DOHH2 (cell line): ENCODE results near the gene CACNA1I.

ENCODE experiments used
- H3F3A ChIP-seq: fragments of 200-600 bp; sonication (generic), shearing (Covaris generic); 2 replicates; pipeline ENCODE4 v1.6.0; 2016; ENCODE audit warnings: antibody characterized with exemption, mild to moderate bottlenecking; ENCODE audit not compliant: control insufficient read depth, insufficient read depth
- H3K27ac ChIP-seq: fragments of 200-600 bp; sonication (generic); 2 replicates; pipeline ENCODE4 v1.5.1; 2014; ENCODE audit warnings: low read depth, mild to moderate bottlenecking, low read length, moderate library complexity
- H3K27me3 ChIP-seq: fragments of 200-600 bp; sonication (generic); 2 replicates; pipeline ENCODE4 v1.6.1; 2014; ENCODE audit warnings: mild to moderate bottlenecking, low read length, mixed read lengths; ENCODE audit not compliant: control insufficient read depth
- H3K36me3 ChIP-seq: fragments of 200-600 bp; sonication (generic); 2 replicates; pipeline ENCODE4 v1.6.1; 2014; ENCODE audit warnings: mild to moderate bottlenecking, low read length, moderate library complexity, mixed read lengths; ENCODE audit not compliant: control insufficient read depth
- H3K4me1 ChIP-seq: fragments of 200-600 bp; sonication (generic); 2 replicates; pipeline ENCODE4 v1.6.1; 2014; ENCODE audit warnings: mild to moderate bottlenecking, low read length, mixed read lengths; ENCODE audit not compliant: control insufficient read depth
- H3K4me2 ChIP-seq: fragments of 200-600 bp; sonication (generic); 2 replicates; pipeline ENCODE4 v1.6.0; 2014; ENCODE audit warnings: mild to moderate bottlenecking, low read length, moderate library complexity
- H3K4me3 ChIP-seq: fragments of 200-600 bp; sonication (generic); 2 replicates; pipeline ENCODE4 v1.5.1; 2014; ENCODE audit warnings: mild to moderate bottlenecking, low read length, mixed read lengths
- H3K79me2 ChIP-seq: fragments of 200-600 bp; sonication (generic); 2 replicates; pipeline ENCODE4 v1.6.1; 2014; ENCODE audit warnings: mild to moderate bottlenecking, low read length, mixed read lengths; ENCODE audit not compliant: control insufficient read depth
- H3K9me2 ChIP-seq: fragments of 200-600 bp; sonication (generic); replicated peaks from 2 replicates; pipeline ENCODE4 v1.6.1; 2014; ENCODE audit warnings: mild to moderate bottlenecking, low read length, mixed read lengths; ENCODE audit not compliant: control insufficient read depth
- H3K9me3 ChIP-seq: fragments of 200-600 bp; sonication (generic); 2 replicates; pipeline ENCODE4 v1.6.1; 2014; ENCODE audit warnings: antibody characterized with exemption, low read length, mixed read lengths; ENCODE audit not compliant: control insufficient read depth, insufficient read depth
- H4K20me1 ChIP-seq: fragments of 200-600 bp; sonication (generic); 2 replicates; pipeline ENCODE4 v1.6.0; 2014; ENCODE audit warnings: low read depth, mild to moderate bottlenecking, antibody characterized with exemption, low read length, moderate library complexity; ENCODE audit not compliant: control insufficient read depth, insufficient read depth
- CTCF ChIP-seq: fragments of 200-600 bp; sonication (generic); IDR thresholded peaks from one replicate; pipeline ENCODE4 v1.5.1; 2014; ENCODE audit warnings: antibody characterized with exemption, mild to moderate bottlenecking, low read depth, low read length; ENCODE audit not compliant: poor library complexity, severe bottlenecking
- EZH2phosphoT487 ChIP-seq: fragments of 200-600 bp; sonication (generic); IDR thresholded peaks from 2 replicates; pipeline ENCODE4 v1.6.1; 2017; ENCODE audit warnings: borderline replicate concordance, mild to moderate bottlenecking, antibody characterized with exemption, low read length, moderate library complexity, mixed read lengths

Gene CACNA1I

GRCh38 chr22:39577366-39577765 lies 6.8 kb downstream of the CACNA1I start:
- Histone ChIP-seq H3K4me2 (no peak overlapping the region), H3K36me3 (no peaks in the 10 kb centered on the region), H3K27me3 (peaks cover 24% of the 10 kb centered on the region), H3K9me3 (no peaks in the 10 kb centered on the region), H3F3A (no peaks in the 10 kb centered on the region), H3K4me3 (no peak overlapping the region), H4K20me1 (no peaks in the 10 kb centered on the region), H3K79me2 (no peaks in the 10 kb centered on the region), H3K9me2 (no peaks in the 10 kb centered on the region), H3K4me1 (peaks cover 7% of the 10 kb centered on the region), H3K27ac (no peak overlapping the region)
- TF ChIP-seq EZH2phosphoT487: no peak
- TF ChIP-seq CTCF: no peak

- no peak overlapping the region for H3K4me2 ChIP-seq
- no peak for TF ChIP-seq EZH2phosphoT487
- no peak for TF ChIP-seq CTCF
Measured at GRCh38 chr22:39577900-39578299, 7.3 kb downstream of the CACNA1I start.

GRCh38 chr22:39580006-39580441 lies 9.5 kb downstream of the CACNA1I start:
- no peaks in the 10 kb centered on the region for H3F3A ChIP-seq
- H3K9me3 ChIP-seq: no peaks in the 10 kb centered on the region
- H3K36me3 ChIP-seq: no peaks in the 10 kb centered on the region
- TF ChIP-seq EZH2phosphoT487 (no peak), CTCF (no peak)
- no peaks in the 10 kb centered on the region; the same call in 1 of the 2 replicates for H3K9me2 ChIP-seq
- H3K27ac ChIP-seq: no peak overlapping the region
- no peaks in the 10 kb centered on the region for H3K79me2 ChIP-seq
- H3K27me3 ChIP-seq: peaks cover 26% of the 10 kb centered on the region
- no peaks in the 10 kb centered on the region for H4K20me1 ChIP-seq
- no peak overlapping the region for H3K4me3 ChIP-seq
- H3K4me1 ChIP-seq: peaks cover 7% of the 10 kb centered on the region
- no peak overlapping the region for H3K4me2 ChIP-seq

More at GRCh38 chr22:39577900-39578299, 7.3 kb downstream of the CACNA1I start:
- H3K79me2 ChIP-seq: no peaks in the 10 kb centered on the region
- H3K4me1 ChIP-seq: peaks cover 7% of the 10 kb centered on the region
- no peaks in the 10 kb centered on the region for H4K20me1 ChIP-seq
- no peaks in the 10 kb centered on the region for H3K36me3 ChIP-seq
- no peak overlapping the region for H3K27ac ChIP-seq
- no peaks in the 10 kb centered on the region for H3F3A ChIP-seq
- H3K27me3 ChIP-seq: peaks cover 24% of the 10 kb centered on the region
- no peaks in the 10 kb centered on the region for H3K9me2 ChIP-seq
- no peaks in the 10 kb centered on the region for H3K9me3 ChIP-seq
- H3K4me3 ChIP-seq: no peak overlapping the region

- no peaks in the 10 kb centered on the region; the same call in 1 of the 2 replicates for H3K9me2 ChIP-seq
- TF ChIP-seq CTCF (no peak), EZH2phosphoT487 (no peak)
- no peaks in the 10 kb centered on the region for H3K9me3 ChIP-seq
- no peaks in the 10 kb centered on the region for H3K36me3 ChIP-seq
- no peak overlapping the region for H3K4me2 ChIP-seq
- no peak overlapping the region for H3K27ac ChIP-seq
- no peak overlapping the region for H3K4me3 ChIP-seq
- peaks cover 21% of the 10 kb centered on the region for H3K27me3 ChIP-seq
- H3K79me2 ChIP-seq: no peaks in the 10 kb centered on the region
- H3K4me1 ChIP-seq: peaks cover 7% of the 10 kb centered on the region
- H4K20me1 ChIP-seq: no peaks in the 10 kb centered on the region
- no peaks in the 10 kb centered on the region for H3F3A ChIP-seq
Measured at GRCh38 chr22:39580795-39581194, 10.2 kb downstream of the CACNA1I start.
